Bladder microvascular endothelial cell (primary cell): ENCODE data around the gene POU4F2. TPM values are rescaled to one million over a fixed set of nuclear protein-coding genes. Genes with fewer than 3 reads are reported as not detected.

Experiments
- total RNA-seq: library from RNA; depleted of rRNA; stranded (reverse); fragments of >200 nt; gene quantifications from 2 replicates; pipeline ENCODE4 v1.2.3, GENCODE V29; 2014

The POU4F2 gene
- not detected in 2 replicates for total RNA-seq

GRCh38 chr4:146638786-146639505, at the start of gene POU4F2:
Gene POU4F2, plus strand, starts transcription at chr4:146638893. Its CDS starts 248 bp downstream, at chr4:146639141.

Other genes with a start within 250 kb of the POU4F2 start
- gene SLC10A7, start 117.0 kb upstream of the POU4F2 start, total RNA-seq = 6.0 and 15.7 TPM in 2 replicates